Mesothelial cell of epicardium (in vitro differentiated cells): ENCODE data around the gene PAQR5. TPM values are rescaled to one million over a fixed set of nuclear protein-coding genes. Genes with fewer than 3 reads are reported as not detected.

ENCODE experiments used
- DNase-seq, 2 experiments: peaks; one replicate each; pipeline ENCODE4 v3.0.0; 2021; ENCODE audit warnings: low spot score in 2 of 2; ENCODE audit not compliant: unreplicated experiment in 2 of 2
- H3K27ac Mint-ChIP-seq: 2 replicates; pipeline ENCODE4 v1.8.0; 2021; ENCODE audit warnings: mixed read lengths
- H3K27me3 Mint-ChIP-seq: 2 replicates; pipeline ENCODE4 v1.8.0; 2021; ENCODE audit warnings: low read depth, mixed read lengths
- H3K36me3 Mint-ChIP-seq: 2 replicates; pipeline ENCODE4 v1.8.0; 2021; ENCODE audit warnings: mixed read lengths
- H3K4me1 Mint-ChIP-seq: 2 replicates; pipeline ENCODE4 v1.8.0; 2021; ENCODE audit warnings: mixed read lengths
- H3K4me3 Mint-ChIP-seq: 2 replicates; pipeline ENCODE4 v1.8.0; 2021; ENCODE audit warnings: mild to moderate bottlenecking, moderate library complexity, mixed read lengths
- H3K9me3 Mint-ChIP-seq: 2 replicates; pipeline ENCODE4 v1.8.0; 2021; ENCODE audit warnings: mixed read lengths
- CTCF ChIP-seq: fragments of 200-600 bp; sonication (generic); IDR thresholded peaks from one replicate; pipeline ENCODE4 v1.5.0; 2021; ENCODE audit warnings: antibody characterized with exemption; ENCODE audit not compliant: unreplicated experiment
- total RNA-seq: library from RNA; stranded (reverse); gene quantifications from 3 replicates; pipeline ENCODE4 v1.2.1, GENCODE V29; 2021

The PAQR5 gene
- total RNA-seq, 1 donor from 2014 or later: 1.2 TPM

- no peak for DNase-seq
- Mint-ChIP-seq H3K27ac (peak overlapping the region; percentile 68), H3K36me3 (no peaks in the 10 kb centered on the region), H3K9me3 (no peaks in the 10 kb centered on the region), H3K27me3 (peaks cover 3% of the 10 kb centered on the region), H3K4me3 (no peak overlapping the region), H3K4me1 (peaks cover 39% of the 10 kb centered on the region)
- TF ChIP-seq CTCF: no peak
These were observed 17.9 kb upstream of the PAQR5 start for GRCh38 chr15:69280783-69281182.

- DNase-seq: no peak
- no peaks in the 10 kb centered on the region for H3K36me3 Mint-ChIP-seq
- no peak overlapping the region for H3K4me3 Mint-ChIP-seq
- TF ChIP-seq CTCF: no peak
- H3K27me3 Mint-ChIP-seq: peaks cover 3% of the 10 kb centered on the region
- peaks cover 25% of the 10 kb centered on the region for H3K4me1 Mint-ChIP-seq
- H3K27ac Mint-ChIP-seq: no peak overlapping the region
- H3K9me3 Mint-ChIP-seq: no peaks in the 10 kb centered on the region
These were observed 16.5 kb upstream of the PAQR5 start for GRCh38 chr15:69282104-69282743.

GRCh38 chr15:69285834-69286233, 12.9 kb upstream of the PAQR5 start:
- Mint-ChIP-seq H3K4me3 (no peak overlapping the region), H3K27me3 (no peaks in the 10 kb centered on the region), H3K4me1 (peaks cover 19% of the 10 kb centered on the region), H3K9me3 (no peaks in the 10 kb centered on the region), H3K36me3 (no peaks in the 10 kb centered on the region), H3K27ac (no peak overlapping the region)
- no peak for TF ChIP-seq CTCF
- DNase-seq: no peak

GRCh38 chr15:69288011-69288410, 10.7 kb upstream of the PAQR5 start:
- no peak overlapping the region for H3K27ac Mint-ChIP-seq
- DNase-seq: no peak
- H3K4me1 Mint-ChIP-seq: peaks cover 10% of the 10 kb centered on the region

GRCh38 chr15:69288531-69289341, 10.0 kb upstream of the PAQR5 start:
- Mint-ChIP-seq H3K27ac (no peak overlapping the region), H3K27me3 (no peaks in the 10 kb centered on the region), H3K9me3 (no peaks in the 10 kb centered on the region), H3K36me3 (no peaks in the 10 kb centered on the region), H3K4me3 (no peak overlapping the region), H3K4me1 (peaks cover 10% of the 10 kb centered on the region)
- DNase-seq: no peak
- no peak for TF ChIP-seq CTCF

More at GRCh38 chr15:69288011-69288410, 10.7 kb upstream of the PAQR5 start:
- no peaks in the 10 kb centered on the region for H3K27me3 Mint-ChIP-seq
- no peak for TF ChIP-seq CTCF
- H3K9me3 Mint-ChIP-seq: no peaks in the 10 kb centered on the region
- no peak overlapping the region for H3K4me3 Mint-ChIP-seq
- H3K36me3 Mint-ChIP-seq: no peaks in the 10 kb centered on the region
